GM23248 (cell line): ENCODE data around the gene C9.

Experiments used
- EZH2 ChIP-seq: fragments of 200-600 bp; sonication (generic); IDR thresholded peaks from 2 replicates; pipeline ENCODE4 v1.6.1; 2018; ENCODE audit warnings: antibody characterized with exemption, mild to moderate bottlenecking; ENCODE audit not compliant: insufficient read depth, poor library complexity, severe bottlenecking
- EZH2phosphoT487 ChIP-seq: fragments of 200-600 bp; sonication (generic); IDR thresholded peaks from 2 replicates; pipeline ENCODE4 v1.6.1; 2018; ENCODE audit warnings: antibody characterized with exemption, moderate library complexity, mild to moderate bottlenecking, low read depth; ENCODE audit not compliant: insufficient read depth

- TF ChIP-seq EZH2 (no peak), EZH2phosphoT487 (no peak)
Measured at GRCh38 chr5:39264528-39264927, 99.8 kb downstream of the C9 start.
